ENCODE measurements around the gene PPP2R2D. TPM values are rescaled to one million over a fixed set of nuclear protein-coding genes. Genes with fewer than 3 reads are reported as not detected.

The PPP2R2D gene
- total RNA-seq, 1 experiment from 2014 or later, result 33.2 TPM

DNA sequence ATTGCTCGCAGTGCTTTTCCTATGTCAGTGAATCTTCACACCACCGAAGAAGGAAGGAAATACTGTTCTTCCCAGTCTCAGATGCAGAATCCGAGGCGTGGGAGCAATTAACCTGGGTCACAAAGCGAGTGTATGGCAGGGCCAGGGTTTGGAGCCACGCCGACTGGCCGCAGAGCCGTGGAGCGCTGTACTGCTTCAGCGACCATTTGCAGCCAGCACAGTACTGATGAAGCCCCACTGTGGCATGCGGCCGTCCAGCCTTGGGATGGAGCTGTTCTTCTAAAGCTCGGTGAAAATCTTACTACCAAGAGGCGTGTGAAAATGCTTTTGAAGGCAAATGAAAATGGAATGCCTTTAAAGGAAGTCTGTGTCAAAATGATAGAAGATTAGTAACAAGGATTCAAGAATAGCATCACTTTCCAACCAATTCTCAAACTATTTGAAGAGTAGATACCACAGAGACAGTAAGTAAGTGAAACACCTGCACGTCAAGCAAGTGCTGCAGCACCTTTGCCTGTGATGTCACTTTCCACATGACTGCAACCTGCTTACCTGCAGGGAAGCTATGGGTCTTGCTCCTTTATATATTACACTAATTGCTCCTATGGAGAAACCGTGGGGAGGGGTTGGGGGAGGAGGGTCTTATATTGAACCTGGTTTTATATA lies 4.9 kb downstream of the PPP2R2D start (continued):
- TF ChIP-seq, protein P1, sequence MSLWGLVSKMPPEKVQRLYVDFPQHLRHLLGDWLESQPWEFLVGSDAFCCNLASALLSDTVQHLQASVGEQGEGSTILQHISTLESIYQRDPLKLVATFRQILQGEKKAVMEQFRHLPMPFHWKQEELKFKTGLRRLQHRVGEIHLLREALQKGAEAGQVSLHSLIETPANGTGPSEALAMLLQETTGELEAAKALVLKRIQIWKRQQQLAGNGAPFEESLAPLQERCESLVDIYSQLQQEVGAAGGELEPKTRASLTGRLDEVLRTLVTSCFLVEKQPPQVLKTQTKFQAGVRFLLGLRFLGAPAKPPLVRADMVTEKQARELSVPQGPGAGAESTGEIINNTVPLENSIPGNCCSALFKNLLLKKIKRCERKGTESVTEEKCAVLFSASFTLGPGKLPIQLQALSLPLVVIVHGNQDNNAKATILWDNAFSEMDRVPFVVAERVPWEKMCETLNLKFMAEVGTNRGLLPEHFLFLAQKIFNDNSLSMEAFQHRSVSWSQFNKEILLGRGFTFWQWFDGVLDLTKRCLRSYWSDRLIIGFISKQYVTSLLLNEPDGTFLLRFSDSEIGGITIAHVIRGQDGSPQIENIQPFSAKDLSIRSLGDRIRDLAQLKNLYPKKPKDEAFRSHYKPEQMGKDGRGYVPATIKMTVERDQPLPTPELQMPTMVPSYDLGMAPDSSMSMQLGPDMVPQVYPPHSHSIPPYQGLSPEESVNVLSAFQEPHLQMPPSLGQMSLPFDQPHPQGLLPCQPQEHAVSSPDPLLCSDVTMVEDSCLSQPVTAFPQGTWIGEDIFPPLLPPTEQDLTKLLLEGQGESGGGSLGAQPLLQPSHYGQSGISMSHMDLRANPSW (CRISPR knock-in tag; conservative IDR thresholded peaks at IDR 0.05; ENCODE audit: low read depth), result no peak
- TF ChIP-seq, protein P2, sequence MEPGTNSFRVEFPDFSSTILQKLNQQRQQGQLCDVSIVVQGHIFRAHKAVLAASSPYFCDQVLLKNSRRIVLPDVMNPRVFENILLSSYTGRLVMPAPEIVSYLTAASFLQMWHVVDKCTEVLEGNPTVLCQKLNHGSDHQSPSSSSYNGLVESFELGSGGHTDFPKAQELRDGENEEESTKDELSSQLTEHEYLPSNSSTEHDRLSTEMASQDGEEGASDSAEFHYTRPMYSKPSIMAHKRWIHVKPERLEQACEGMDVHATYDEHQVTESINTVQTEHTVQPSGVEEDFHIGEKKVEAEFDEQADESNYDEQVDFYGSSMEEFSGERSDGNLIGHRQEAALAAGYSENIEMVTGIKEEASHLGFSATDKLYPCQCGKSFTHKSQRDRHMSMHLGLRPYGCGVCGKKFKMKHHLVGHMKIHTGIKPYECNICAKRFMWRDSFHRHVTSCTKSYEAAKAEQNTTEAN (CRISPR knock-in tag; IDR thresholded peaks at IDR 0.05), result no peak

DNA sequence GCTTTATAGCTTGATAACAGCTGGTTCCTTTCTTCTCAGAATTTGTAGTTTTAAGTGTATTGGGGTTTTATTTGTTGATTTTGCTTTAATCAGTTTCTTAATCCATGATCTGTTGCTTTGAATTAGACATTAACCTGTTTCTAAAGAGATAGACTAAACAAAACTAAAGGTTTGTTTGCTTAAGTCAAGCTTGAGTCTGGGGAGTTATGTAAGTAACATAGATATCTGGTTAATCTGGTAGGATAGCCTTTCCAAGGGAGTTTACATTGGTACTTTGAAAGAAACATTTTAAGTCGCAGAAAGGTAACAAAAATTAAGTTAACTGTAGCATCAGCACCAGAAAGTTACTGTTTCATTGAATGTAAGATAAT lies 5.4 kb downstream of the PPP2R2D start:
- Mint-ChIP-seq H3K27ac (no peak overlapping the region; the same call in 1 of the 2 replicates), H3K36me3 (peaks cover 28% of the 10 kb centered on the region), H3K4me1 (peaks cover 51% of the 10 kb centered on the region), H3K9me3 (no peaks in the 10 kb centered on the region), H3K27me3 (ENCODE audit: low read depth) (no peaks in the 10 kb centered on the region), H3K4me3 (no peak overlapping the region)
- DNase-seq (ENCODE audit: low spot score) (no peak), ATAC-seq (no peak)
- POLR2A ChIA-PET, result no interaction called here
- CTCF ChIA-PET, result interaction anchor here (1.1 kb wide), 1 partner anchor 20 kb away, joined by 4 read pairs; no protein-coding TSS in a partner anchor
- TF ChIP-seq TCF7 (CRISPR knock-in tag; IDR thresholded peaks at IDR 0.05; ENCODE audit: low read depth), result no peak
- no peak for TF ChIP-seq ETV6 (CRISPR knock-in tag; IDR thresholded peaks at IDR 0.05)
- TF ChIP-seq ARID4B (CRISPR knock-in tag; IDR thresholded peaks at IDR 0.05; ENCODE audit: borderline replicate concordance), result no peak
- no peak for TF ChIP-seq AFF4 (CRISPR knock-in tag; IDR thresholded peaks at IDR 0.05; ENCODE audit: borderline replicate concordance)
- TF ChIP-seq ZNF232 (CRISPR knock-in tag; IDR thresholded peaks at IDR 0.05), result no peak
- TF ChIP-seq, protein P1 (CRISPR knock-in tag; conservative IDR thresholded peaks at IDR 0.05; ENCODE audit: low read depth), result no peak
- TF ChIP-seq MXD4 (CRISPR knock-in tag; IDR thresholded peaks at IDR 0.05; ENCODE audit: borderline replicate concordance), result no peak
- no peak for TF ChIP-seq CDX4 (CRISPR knock-in tag; IDR thresholded peaks at IDR 0.05; ENCODE audit: borderline replicate concordance)
- no peak for TF ChIP-seq OVOL2 (CRISPR knock-in tag; IDR thresholded peaks at IDR 0.05; ENCODE audit: borderline replicate concordance)
- TF ChIP-seq, protein P3, sequence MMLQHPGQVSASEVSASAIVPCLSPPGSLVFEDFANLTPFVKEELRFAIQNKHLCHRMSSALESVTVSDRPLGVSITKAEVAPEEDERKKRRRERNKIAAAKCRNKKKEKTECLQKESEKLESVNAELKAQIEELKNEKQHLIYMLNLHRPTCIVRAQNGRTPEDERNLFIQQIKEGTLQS (CRISPR knock-in tag; conservative IDR thresholded peaks at IDR 0.05), result no peak
- no peak for TF ChIP-seq NFE2L1 (CRISPR knock-in tag; IDR thresholded peaks at IDR 0.05)
- no peak for TF ChIP-seq FOXP1 (CRISPR knock-in tag; IDR thresholded peaks at IDR 0.05; ENCODE audit: borderline replicate concordance)
- TF ChIP-seq HMGA2 (CRISPR knock-in tag; IDR thresholded peaks at IDR 0.05), result no peak
- no peak for TF ChIP-seq ZSCAN18 (CRISPR knock-in tag; IDR thresholded peaks at IDR 0.05)
- no peak for TF ChIP-seq SMAD3 (CRISPR knock-in tag; IDR thresholded peaks at IDR 0.05; ENCODE audit: borderline replicate concordance)
- TF ChIP-seq KAT7 (CRISPR knock-in tag; IDR thresholded peaks at IDR 0.05; ENCODE audit: borderline replicate concordance), result no peak

All from WTC11 (cell line).